Measurements from ENCODE around the gene COL26A1. TPM values are rescaled to one million over a fixed set of nuclear protein-coding genes. Genes with fewer than 3 reads are reported as not detected.
A peak's percentile ranks its signal among the peaks of the same experiment; 100 is the strongest.
"Not testable (repeated sequence)": the region's sequence is repeated elsewhere in the genome, so short reads cannot be mapped to it uniquely, and the experiment has no call there.

Gene COL26A1
- total RNA-seq, 1 donor from 2014 or later = not detected

- DNase-seq = no peak
These were observed 40.2 kb downstream of the COL26A1 start for GRCh38 chr7:101402835-101403234.

- no peak for DNase-seq
These were observed 42.9 kb downstream of the COL26A1 start for GRCh38 chr7:101405474-101406067.

DNA sequence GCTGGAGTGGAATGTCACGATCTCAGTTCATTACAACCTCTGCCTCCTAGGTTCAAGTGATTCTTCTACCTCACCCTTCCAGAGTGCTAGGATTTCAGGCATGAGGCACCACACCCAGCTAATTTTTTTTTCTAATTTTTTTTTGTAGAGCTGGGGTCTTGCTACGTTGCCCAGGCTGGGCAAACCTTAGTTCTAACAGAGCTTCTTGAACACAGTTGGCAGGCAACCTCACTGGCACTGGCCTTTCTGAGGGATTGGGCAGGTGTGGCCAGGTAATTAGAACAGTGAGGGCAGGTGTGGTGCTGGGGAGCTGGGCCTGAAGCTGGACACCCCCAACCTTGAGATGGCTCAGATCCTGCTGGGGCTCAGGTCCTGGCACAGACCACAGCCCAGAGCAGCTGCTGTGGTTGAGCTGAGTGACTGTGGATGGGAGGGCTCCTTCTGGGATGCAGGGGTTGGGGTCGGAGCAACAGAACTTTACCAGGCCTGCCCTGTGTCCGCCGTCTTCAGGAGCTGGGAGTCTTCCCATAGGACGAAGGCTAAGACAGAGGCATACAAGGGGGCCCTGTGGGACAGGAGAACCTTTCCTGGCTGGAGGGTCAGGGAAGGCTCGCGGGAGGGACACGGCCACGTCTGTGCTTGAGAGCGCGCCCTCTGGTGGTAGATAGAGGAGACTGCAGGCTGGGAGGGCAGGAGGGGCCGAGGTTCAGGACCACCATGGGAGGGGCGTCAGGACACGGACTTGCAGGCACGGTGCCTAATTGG is 48.2 kb downstream of the COL26A1 start:
- peak; percentile 59 for DNase-seq

DNA sequence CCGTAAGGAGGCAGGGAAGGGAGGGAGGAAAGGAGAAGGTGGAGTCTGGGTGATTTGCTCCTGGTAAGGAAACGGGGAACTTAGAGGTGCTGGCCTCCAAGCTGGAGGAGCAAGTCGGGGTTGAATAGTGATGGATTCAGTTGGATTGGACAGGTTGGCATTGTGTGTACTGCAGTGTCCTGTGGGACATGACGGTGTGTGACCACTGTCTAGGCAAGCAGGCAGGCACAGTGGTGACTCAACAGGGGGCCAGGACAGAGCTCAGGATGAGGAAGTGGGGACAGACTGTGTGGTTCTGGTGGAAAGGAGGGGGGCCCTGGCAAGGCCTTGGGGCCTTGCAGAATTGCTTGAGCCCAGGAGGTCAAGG is 48.8 kb downstream of the COL26A1 start:
- no peak for DNase-seq

DNA sequence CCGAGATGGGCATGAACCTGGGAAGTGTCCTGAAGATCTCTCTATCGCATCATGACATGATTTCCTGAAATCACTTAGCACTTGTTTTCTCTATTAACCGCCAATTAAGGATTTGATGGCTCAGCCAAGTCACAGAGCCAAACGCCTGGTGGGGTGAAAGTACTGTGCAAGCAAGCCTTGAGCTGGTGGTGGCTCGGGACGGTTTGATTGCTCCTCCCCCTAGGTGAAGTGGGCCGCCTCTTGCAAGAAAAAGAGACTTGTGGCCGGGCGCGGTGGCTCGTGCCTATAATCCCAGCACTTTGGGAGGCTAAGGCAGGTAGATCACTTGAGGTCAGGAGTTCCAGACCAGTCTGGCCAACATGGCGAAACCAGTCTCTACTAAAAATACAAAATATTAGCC is 50.3 kb downstream of the COL26A1 start:
- DNase-seq = no peak

- DNase-seq = no peak
These were observed 56.0 kb downstream of the COL26A1 start for GRCh38 chr7:101418694-101419093.

- DNase-seq = no peak
These were observed 57.2 kb downstream of the COL26A1 start for GRCh38 chr7:101419831-101420230.

DNA sequence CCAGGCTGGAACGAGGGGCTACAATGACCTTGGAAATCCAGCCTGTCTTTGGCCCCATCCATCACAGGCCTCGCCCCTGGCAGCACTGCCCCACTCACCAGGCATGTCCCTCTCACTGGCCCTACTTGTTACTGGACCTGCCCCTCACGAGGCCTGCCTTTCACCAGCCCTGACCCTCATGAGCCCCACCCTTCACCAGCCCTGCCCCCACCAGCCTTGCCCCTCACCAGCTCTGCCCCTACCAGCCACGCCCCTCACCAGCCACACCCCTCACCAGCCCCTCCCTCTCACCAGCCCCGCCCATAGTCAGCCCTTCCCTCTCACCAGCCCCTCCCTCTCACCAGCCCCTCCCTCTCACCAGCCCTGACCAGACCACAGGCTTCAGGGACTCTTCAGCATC is 57.8 kb downstream of the COL26A1 start:
- DNase-seq = no peak

DNA sequence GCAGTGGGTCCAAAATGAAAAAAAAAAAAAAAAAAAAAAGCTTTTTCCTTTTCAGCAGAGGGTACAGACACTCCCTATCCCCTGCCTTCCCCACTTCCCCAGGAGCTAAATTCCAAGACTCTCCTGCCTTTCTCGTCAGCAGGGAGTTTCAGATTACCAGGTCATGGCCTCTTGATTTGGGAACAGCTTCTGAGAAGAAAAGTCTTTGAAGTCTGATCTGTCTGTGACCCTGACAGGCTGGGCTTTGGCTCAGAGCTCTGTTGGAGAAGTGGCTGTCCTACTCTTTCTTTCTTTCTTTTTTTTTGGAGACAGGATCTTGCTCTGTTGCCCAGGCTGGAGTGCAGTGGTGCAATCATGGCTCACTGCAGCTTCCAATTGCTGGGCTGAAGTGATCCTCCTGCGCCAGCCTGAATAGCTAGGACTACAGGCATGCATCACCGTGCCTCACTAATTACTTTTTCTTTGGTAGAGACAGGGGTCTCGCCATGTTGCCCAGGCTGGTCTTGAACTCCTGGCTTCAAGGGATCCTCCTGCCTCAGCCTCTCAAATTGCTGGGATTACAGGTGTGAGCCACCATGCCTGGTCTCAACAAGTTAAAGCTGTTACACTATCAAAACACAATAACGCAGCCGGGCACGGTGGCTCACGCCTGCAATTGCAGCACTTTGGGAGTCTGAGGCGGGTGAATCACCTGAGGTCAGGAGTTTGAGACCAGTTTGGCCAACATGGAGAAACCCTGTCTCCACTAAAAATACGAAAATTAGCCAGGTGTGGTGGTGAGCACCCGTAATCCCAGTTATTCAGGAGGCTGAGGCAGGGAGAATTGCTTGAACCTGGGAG is 59.9 kb downstream of the COL26A1 start:
- DNase-seq = no peak

DNA sequence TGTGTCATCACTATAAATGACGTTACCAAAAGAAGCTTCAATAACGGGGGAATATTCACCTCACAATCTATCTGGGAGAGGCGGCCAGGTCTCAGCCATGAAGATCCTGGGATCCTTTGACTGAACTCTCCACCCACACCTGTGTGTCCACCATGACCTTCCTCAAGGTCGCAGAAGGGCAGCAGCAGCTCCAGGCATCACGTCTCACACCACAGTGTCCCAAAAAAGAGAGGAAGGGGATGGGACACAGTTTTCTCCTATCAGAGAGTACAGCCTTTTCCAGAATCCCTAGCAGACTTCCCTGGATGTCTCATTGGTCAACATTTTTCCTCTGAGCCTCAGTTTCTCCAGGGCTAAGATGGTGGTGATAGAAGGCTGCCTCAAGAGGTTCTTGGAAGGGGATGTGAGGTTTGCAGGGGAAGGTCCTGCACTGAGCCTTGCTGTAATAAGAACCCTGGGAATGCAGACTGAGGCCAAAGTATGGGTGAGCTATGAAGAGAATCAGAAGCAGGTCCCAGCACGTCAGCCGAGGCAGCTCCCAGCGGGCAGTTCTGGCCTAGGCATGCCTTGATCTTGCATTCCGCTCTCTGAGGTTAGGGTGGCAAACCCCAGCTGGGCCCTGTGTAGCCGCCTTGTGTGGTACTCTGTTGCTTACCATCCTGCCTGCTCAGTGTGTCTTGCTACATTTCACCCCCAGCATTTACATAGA is 63.8 kb downstream of the COL26A1 start:
- no peak for DNase-seq

DNA sequence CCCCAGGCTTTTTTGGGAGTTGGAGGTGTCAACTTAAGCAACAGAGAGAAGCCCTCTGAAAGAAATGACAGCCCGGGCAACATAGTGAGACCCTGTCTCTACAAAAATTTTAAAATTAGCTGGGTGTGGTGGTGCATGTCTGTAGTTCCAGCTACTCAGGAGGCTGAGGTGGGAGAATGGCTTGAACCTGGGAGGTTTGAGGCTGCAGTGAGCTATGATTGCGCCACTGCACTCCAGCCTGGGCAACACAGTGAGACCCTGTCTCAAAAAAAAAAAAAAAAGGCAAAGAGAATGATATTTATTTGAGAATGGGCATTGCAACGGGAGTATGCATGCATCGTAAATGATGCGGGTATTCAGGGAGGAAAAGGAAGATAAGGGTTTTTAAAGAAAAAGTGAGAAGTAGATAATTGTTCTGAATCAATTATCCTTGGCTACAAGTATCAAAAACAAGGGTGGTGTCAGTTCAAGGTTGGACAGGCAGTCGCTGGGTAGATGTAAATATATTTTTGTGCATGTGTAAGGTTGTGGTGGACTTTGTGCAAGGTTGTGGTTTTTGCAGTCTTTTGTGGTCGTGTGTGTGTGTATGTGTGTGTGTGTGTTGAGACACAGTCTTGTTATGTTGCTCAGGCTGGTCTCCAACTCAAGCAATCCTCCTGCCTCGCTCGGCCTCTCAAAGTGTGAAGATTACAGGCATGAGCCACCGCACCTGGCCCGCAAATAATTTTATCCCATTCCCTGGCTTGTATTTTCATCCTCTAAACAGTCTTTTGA is 65.6 kb downstream of the COL26A1 start:
- no peak for DNase-seq

GRCh38 chr7:101432316-101432715 is 69.6 kb downstream of the COL26A1 start:
- DNase-seq = no peak

DNA sequence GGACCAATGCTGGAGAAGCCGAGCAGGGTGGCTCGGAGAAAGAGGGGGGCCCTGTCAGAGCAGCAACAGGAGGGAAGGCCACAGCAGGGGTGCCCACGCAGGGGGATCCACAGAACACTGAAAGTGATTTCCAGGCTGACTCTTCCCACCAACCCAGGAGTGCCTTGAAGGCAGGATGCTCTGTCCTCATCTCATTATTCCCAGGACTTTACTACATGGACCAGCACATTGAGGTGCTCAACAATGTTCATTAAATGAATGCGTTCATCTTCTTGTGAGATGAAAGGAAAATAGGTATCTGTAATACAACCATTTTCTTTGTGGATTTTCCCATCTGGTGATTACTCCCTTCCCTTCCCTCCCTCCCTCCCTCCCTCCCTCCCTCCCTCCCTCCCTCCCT is 71.0 kb downstream of the COL26A1 start:
- no peak for DNase-seq

DNA sequence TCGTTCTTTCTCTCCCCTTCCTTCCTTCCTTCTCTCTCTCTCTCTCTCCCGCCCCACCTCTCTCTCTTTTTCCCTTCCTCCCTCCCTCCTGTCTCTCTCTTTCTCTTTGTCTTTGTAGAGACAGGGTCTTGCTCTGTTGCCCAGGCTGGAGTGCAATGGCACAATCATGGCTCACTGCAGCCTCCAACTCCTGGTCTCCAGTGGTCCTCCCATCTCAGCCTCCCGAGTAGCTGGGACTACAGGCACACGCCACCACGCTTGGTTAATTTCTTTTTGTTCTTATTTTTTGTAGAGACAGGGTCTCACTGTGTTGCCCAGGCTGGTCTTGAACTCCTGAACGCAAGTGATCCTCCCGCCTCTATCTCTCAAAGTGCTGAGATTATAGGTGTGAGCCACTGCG is 71.5 kb downstream of the COL26A1 start:
- not testable (repeated sequence) for DNase-seq

DNA sequence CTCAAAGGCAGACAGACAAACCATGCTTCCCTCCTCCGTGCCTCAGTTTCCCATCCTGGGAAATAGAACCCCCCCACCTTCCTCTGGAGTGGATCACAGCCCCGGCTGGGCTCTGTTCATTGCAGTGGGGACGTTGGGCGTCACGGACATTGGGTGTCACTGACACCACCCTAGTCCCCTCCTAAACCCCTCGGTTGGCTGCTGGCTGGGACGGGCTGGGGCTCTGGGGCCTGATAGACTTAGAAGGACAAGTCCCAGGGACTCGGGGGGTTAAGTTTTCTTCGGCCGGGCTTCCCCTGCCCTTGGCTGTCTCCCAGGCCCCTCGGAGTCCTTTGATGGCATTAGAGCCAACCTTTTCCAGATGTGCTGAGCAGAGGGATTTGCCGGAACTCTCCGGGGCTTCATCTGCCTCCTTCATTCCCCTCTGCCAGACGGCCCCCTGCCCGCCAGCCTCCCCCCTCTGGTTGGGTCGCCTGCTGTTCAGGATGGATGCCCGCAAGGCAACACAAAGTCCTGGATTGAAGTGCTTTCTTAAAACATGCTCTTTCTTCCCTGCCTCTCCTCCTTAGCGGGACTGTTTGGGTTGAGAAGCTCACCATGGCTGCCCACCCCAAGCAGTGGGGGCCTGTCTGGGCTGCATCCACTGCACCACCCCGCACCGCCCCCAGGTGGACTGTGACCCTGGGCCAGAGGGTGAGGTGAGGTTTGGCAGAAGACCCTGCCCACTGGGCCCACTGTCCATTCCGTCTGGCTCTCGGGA is 73.0 kb downstream of the COL26A1 start:
- no peak for DNase-seq

DNA sequence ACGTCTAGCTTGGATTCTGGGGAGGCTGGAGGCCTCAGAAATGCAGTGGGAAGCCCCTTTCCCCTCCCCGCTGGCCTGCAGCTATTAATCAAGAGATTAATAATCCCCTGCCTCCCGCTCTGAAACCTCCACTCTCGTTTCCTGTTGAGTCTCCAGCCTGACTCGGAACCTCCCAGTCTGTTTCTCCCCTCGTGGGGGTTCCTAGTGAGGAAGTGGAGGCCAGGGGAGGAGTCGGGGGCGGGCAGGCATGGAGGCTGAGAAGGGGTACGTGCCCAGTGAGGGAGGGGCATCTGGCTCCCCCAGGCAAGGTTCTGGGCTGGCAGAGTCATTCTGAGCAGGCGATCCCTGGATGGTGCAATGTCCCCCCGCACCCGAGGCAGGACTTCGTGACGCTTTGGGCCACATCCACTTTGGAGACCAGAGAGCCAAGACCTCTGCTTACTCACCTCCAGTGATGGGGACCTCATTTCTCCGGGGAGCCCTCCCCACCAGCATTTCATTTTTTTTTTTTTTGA is 73.6 kb downstream of the COL26A1 start:
- no peak for DNase-seq

DNA sequence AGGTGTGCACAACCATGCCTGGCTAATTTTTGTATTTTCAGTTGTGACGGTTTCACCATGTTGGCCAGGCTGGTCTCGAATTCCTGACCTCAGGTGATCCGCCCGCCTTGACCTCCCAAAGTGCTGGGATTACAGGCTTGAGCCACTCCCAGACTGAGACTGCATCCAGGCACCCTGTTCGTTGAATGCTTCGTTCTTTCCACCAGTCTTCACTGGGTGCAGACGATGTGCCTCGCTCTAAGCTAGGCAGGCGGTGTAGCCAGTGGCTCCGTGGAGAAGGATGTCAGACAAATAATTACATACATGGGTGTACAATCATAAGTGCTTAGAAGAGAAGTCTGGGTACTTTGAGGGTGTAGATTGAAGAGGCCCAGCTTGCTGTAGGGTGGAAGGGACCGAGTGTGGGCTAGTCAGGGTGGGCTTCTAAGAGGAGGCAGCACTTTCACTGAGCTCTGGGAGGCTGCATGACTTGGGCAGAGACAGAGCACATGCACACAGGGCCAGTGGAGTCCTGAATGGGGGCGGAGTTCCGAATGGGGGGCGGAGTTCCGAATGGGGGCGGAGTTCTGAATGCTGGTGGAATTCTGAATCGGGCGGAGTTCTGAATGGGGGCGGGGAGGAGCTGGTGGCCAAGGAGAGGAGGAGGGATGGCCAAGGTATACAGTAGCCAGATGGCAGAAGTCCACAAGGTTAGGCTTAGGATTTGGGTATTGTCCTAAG is 74.3 kb downstream of the COL26A1 start:
- no peak for DNase-seq

DNA sequence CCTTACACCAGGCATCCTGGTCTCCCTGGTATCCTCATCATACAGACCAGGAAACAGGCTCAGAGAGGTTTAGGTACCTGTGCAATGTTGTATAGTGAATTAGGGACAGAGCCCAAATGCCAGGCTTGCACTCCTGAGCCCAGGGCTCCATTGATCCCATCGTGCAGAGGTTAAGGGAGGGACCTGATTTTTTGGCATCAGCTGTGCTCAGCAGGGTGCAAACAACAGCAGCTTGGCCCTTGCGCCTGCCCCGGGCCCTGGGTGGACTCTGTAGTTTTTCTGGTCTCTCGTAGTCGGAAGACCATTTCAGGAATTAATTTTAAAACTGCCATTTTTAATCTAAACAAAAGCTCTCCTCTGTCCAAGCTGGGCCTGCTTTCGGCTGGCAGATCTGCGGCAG is 79.2 kb downstream of the COL26A1 start:
- DNase-seq = no peak

DNA sequence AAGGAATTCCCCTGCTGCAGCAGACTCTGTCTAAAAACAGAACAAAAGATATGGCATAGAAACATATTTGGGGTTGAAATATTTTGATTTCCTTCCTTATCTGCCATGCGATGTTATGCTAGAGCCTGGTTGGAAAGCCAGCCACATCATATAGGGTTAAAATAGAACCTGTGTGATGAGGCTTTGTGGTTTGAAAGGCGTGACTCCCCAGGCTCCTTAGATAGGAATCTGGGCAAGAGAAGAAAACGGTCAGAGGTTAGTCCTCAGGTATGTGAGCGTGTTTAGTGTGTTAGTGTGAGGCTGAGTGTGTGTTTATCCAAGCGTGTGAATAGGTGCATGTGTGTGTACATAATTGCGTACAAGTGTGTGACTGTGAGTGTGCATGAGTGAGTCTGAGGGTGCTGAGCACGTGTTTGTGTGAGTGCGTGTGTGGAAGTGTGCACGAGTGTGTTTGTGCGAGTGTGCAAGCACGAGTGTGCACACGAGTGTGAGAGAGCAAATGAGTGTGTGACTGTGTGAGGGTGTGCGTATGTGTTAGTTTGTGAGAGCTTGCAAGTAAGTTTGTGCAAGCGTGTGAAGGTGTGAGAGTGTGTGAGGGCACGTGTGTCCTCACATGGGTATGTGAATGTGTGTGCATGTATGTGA is 79.9 kb downstream of the COL26A1 start:
- no peak for DNase-seq

DNA sequence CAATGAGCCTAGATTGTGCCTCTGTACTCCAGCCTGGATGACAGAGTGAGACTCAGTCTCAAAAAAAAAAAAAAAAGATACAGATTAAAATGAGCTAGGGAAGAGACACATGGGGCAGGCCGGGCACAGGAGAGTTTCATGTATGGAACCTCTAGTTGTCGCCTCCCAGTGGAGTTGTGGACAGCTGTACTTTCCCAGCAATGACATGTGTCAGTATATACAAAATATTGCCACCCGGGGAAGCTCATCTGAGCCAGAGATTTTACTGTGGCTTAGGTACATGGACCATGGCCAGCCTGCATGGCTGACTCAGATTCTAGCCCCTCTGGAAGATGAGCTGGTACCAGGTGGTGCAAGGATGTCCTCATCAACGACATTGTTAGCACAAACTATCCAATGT is 87.4 kb downstream of the COL26A1 start:
- DNase-seq = no peak

All from dermis blood vessel endothelial cell (primary cell).